Trophoblast cell (in vitro differentiated cells and primary cell): ENCODE results near the gene ZDHHC14.

Experiments
- DNase-seq, 2 donors: peaks; one replicate each; pipeline ENCODE4 v3.0.0-alpha.2; 2016
- H2AFZ ChIP-seq: 2 replicates; pipeline ENCODE4 v1.6.1; 2013; ENCODE audit warnings: low read length, moderate library complexity, mild to moderate bottlenecking; ENCODE audit not compliant: insufficient read depth, poor library complexity
- H2AK5ac ChIP-seq: 2 replicates; pipeline ENCODE4 v1.6.1; 2013; ENCODE audit warnings: mild to moderate bottlenecking, low read length
- H2BK120ac ChIP-seq: 2 replicates; pipeline ENCODE4 v1.6.1; 2013; ENCODE audit warnings: low read length, mild to moderate bottlenecking, moderate library complexity; ENCODE audit not compliant: insufficient read depth, poor library complexity
- H2BK12ac ChIP-seq: 2 replicates; pipeline ENCODE4 v1.6.1; 2013; ENCODE audit warnings: mild to moderate bottlenecking, low read length, moderate library complexity
- H2BK5ac ChIP-seq: 2 replicates; pipeline ENCODE4 v1.6.1; 2013; ENCODE audit warnings: low read length, low read depth, moderate library complexity, mild to moderate bottlenecking; ENCODE audit not compliant: poor library complexity
- H3K14ac ChIP-seq: 2 replicates; pipeline ENCODE4 v1.6.1; 2013; ENCODE audit warnings: mild to moderate bottlenecking, low read length
- H3K18ac ChIP-seq: 2 replicates; pipeline ENCODE4 v1.6.1; 2013; ENCODE audit warnings: mild to moderate bottlenecking, low read length
- H3K23ac ChIP-seq: 2 replicates; pipeline ENCODE4 v1.6.1; 2013; ENCODE audit warnings: low read length
- H3K27ac ChIP-seq: 2 replicates; pipeline ENCODE4 v1.5.1; 2013; ENCODE audit warnings: low read depth, mild to moderate bottlenecking, inconsistent platforms, low read length, moderate library complexity
- H3K27me3 ChIP-seq: 2 replicates; pipeline ENCODE4 v1.6.1; 2013; ENCODE audit warnings: inconsistent platforms, mild to moderate bottlenecking, low read length, moderate library complexity; ENCODE audit not compliant: insufficient read depth
- H3K36me3 ChIP-seq, 2 experiments: 1 replicate in 1 of 2; 2 replicates in 1 of 2; pipeline ENCODE4 v1.6.1; 2013; ENCODE audit warnings: low read length in 2 of 2, mild to moderate bottlenecking in 2 of 2, moderate library complexity in 1 of 2; ENCODE audit not compliant: insufficient read depth in 2 of 2, control insufficient read depth in 1 of 2
- H3K4ac ChIP-seq: 2 replicates; pipeline ENCODE4 v1.6.1; 2013; ENCODE audit warnings: low read depth, mild to moderate bottlenecking, low read length, moderate library complexity
- H3K4me1 ChIP-seq, 2 experiments: 1 replicate in 1 of 2; 2 replicates in 1 of 2; pipeline ENCODE4 v1.6.1; 2013; ENCODE audit warnings: low read length in 2 of 2, mild to moderate bottlenecking in 2 of 2, moderate library complexity in 1 of 2; ENCODE audit not compliant: insufficient read depth in 2 of 2, control insufficient read depth in 1 of 2
- H3K4me2 ChIP-seq: 2 replicates; pipeline ENCODE4 v1.6.1; 2013; ENCODE audit warnings: inconsistent platforms, mild to moderate bottlenecking, low read length, moderate library complexity
- H3K4me3 ChIP-seq: 2 replicates; pipeline ENCODE4 v1.5.1; 2013; ENCODE audit warnings: mild to moderate bottlenecking, low read depth, low read length, inconsistent platforms
- H3K79me1 ChIP-seq: one replicate; pipeline ENCODE4 v1.6.1; 2013; ENCODE audit warnings: low read length
- H3K79me2 ChIP-seq: 2 replicates; pipeline ENCODE4 v1.6.1; 2013; ENCODE audit warnings: low read length, mild to moderate bottlenecking; ENCODE audit not compliant: control insufficient read depth, insufficient read depth, poor library complexity
- H3K9ac ChIP-seq: 2 replicates; pipeline ENCODE4 v1.6.1; 2013; ENCODE audit warnings: mild to moderate bottlenecking, low read length
- H3K9me3 ChIP-seq: 2 replicates; pipeline ENCODE4 v1.6.1; 2013; ENCODE audit warnings: low read depth, mild to moderate bottlenecking, control low read depth, inconsistent platforms, low read length; ENCODE audit not compliant: insufficient read depth
- H4K12ac ChIP-seq: 2 replicates; pipeline ENCODE4 v1.6.1; 2013; ENCODE audit warnings: low read depth, mild to moderate bottlenecking, low read length, moderate library complexity
- H4K8ac ChIP-seq: 2 replicates; pipeline ENCODE4 v1.6.1; 2013; ENCODE audit warnings: low read depth, mild to moderate bottlenecking, low read length, moderate library complexity
- H4K91ac ChIP-seq: one replicate; pipeline ENCODE4 v1.6.1; 2013; ENCODE audit warnings: low read depth, mild to moderate bottlenecking, low read length, moderate library complexity
- WGBS: extraction: QIAGEN DNeasy Blood & Tissue Kit; methylation state at CpG from one replicate; pipeline ENCODE4 v1.1.7; 2013; ENCODE audit warnings: missing lambda C conversion rate; ENCODE audit not compliant: insufficient read length, insufficient coverage; ENCODE audit errors: extremely low coverage; 5-methylcytosine and 5-hydroxymethylcytosine counted together

Gene ZDHHC14

DNA sequence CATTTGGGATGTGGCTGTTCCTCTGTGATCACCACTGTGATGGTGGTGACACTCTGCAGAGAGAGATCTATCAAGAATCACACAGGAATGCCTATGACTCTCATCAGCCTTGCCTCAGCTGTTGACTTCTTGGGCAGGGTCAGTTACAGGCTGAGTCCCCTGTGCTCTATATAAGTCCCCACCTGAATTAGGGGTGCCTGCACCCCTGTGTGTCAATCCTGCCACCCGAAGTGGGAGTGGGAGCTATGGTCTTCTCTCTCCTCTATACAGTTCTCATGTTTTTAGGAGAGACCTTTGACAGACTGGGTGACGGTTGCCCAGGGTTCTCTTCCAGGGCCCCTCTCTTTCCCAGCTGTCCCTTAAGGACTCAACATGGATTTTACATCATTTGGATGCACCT is 173.8 kb downstream of the ZDHHC14 start:
- Histone ChIP-seq H3K4ac (no peak overlapping the region), H2BK120ac (no peak overlapping the region), H4K12ac (no peak overlapping the region), H2AK5ac (no peak overlapping the region), H3K27ac (no peak overlapping the region), H3K4me1 (peaks cover 17 to 22% of the 10 kb centered on the region in 2 experiments), H3K36me3 (no peaks in the 10 kb centered on the region), H4K91ac (no peak overlapping the region), H3K23ac (no peak overlapping the region), H3K27me3 (no peaks in the 10 kb centered on the region), H3K18ac (no peak overlapping the region), H3K14ac (no peak overlapping the region), H3K79me2 (no peaks in the 10 kb centered on the region), H3K9ac (no peak overlapping the region), H3K79me1 (peaks cover 2% of the 10 kb centered on the region), H4K8ac (no peak overlapping the region), H2BK12ac (no peak overlapping the region), H2AFZ (no peak overlapping the region), H3K4me2 (no peak overlapping the region), H3K4me3 (no peak overlapping the region), H2BK5ac (no peak overlapping the region), H3K9me3 (no peaks in the 10 kb centered on the region)
- DNase-seq, result no peak
- WGBS, result no CpG with 5 or more reads among the region's 2 CpGs

- Histone ChIP-seq H4K91ac (no peak overlapping the region), H3K27ac (no peak overlapping the region), H4K8ac (no peak overlapping the region), H3K4ac (no peak overlapping the region), H3K27me3 (no peaks in the 10 kb centered on the region), H3K4me3 (no peak overlapping the region), H4K12ac (no peak overlapping the region), H3K79me2 (no peaks in the 10 kb centered on the region), H3K79me1 (peaks cover 2% of the 10 kb centered on the region), H2BK12ac (no peak overlapping the region), H3K14ac (no peak overlapping the region), H3K36me3 (no peaks in the 10 kb centered on the region), H2BK5ac (no peak overlapping the region), H3K4me2 (no peak overlapping the region), H3K9ac (no peak overlapping the region), H2AK5ac (no peak overlapping the region), H2AFZ (no peak overlapping the region), H3K9me3 (no peaks in the 10 kb centered on the region), H3K23ac (no peak overlapping the region), H3K4me1 (peaks cover 17 to 22% of the 10 kb centered on the region in 2 experiments), H2BK120ac (no peak overlapping the region), H3K18ac (no peak overlapping the region)
- no peak for DNase-seq
- WGBS, result no CpG with 5 or more reads among the region's 16 CpGs
Observed at GRCh38 chr6:157555455-157556143, 174.6 kb downstream of the ZDHHC14 start.

GRCh38 chr6:157556144-157556645 is 175.2 kb downstream of the ZDHHC14 start:
- no peak overlapping the region for H4K8ac ChIP-seq
- H3K27me3 ChIP-seq, result no peaks in the 10 kb centered on the region
- no peaks in the 10 kb centered on the region for H3K79me2 ChIP-seq
- H3K4ac ChIP-seq, result no peak overlapping the region
- peaks cover 14 to 17% of the 10 kb centered on the region in 2 experiments for H3K4me1 ChIP-seq
- no peak overlapping the region for H2BK5ac ChIP-seq
- H2BK120ac ChIP-seq, result no peak overlapping the region
- H2AK5ac ChIP-seq, result no peak overlapping the region
- H3K9me3 ChIP-seq, result no peaks in the 10 kb centered on the region
- H3K4me3 ChIP-seq, result no peak overlapping the region
- no peak overlapping the region for H3K18ac ChIP-seq
- H3K36me3 ChIP-seq, result no peaks in the 10 kb centered on the region
- H3K79me1 ChIP-seq, result no peaks in the 10 kb centered on the region
- no CpG with 5 or more reads among the region's 15 CpGs for WGBS
- no peak overlapping the region for H3K4me2 ChIP-seq
- no peak overlapping the region for H2BK12ac ChIP-seq
- no peak overlapping the region for H3K23ac ChIP-seq
- no peak for DNase-seq
- no peak overlapping the region for H4K91ac ChIP-seq
- H3K9ac ChIP-seq, result no peak overlapping the region
- no peak overlapping the region for H4K12ac ChIP-seq
- no peak overlapping the region for H3K14ac ChIP-seq
- H2AFZ ChIP-seq, result no peak overlapping the region
- no peak overlapping the region for H3K27ac ChIP-seq

GRCh38 chr6:157556671-157557430 is 175.9 kb downstream of the ZDHHC14 start:
- Histone ChIP-seq H2BK5ac (no peak overlapping the region), H3K4me2 (no peak overlapping the region), H2AFZ (no peak overlapping the region), H2AK5ac (no peak overlapping the region), H3K27ac (no peak overlapping the region), H2BK12ac (no peak overlapping the region), H4K12ac (no peak overlapping the region), H3K9me3 (no peaks in the 10 kb centered on the region), H3K79me2 (no peaks in the 10 kb centered on the region), H3K27me3 (no peaks in the 10 kb centered on the region), H3K9ac (no peak overlapping the region), H3K4me3 (no peak overlapping the region), H3K79me1 (no peaks in the 10 kb centered on the region), H4K91ac (no peak overlapping the region), H4K8ac (no peak overlapping the region), H3K36me3 (no peaks in the 10 kb centered on the region), H3K4ac (no peak overlapping the region), H3K4me1 (peaks cover 12% of the 10 kb centered on the region in 2 experiments), H3K14ac (no peak overlapping the region), H2BK120ac (no peak overlapping the region), H3K23ac (no peak overlapping the region), H3K18ac (no peak overlapping the region)
- WGBS, result no CpG with 5 or more reads among the region's 21 CpGs
- no peak for DNase-seq
